ENCODE data around the gene MRPL19. TPM values are rescaled to one million over a fixed set of nuclear protein-coding genes. Genes with fewer than 3 reads are reported as not detected.

MRPL19 gene
- polyA plus RNA-seq, 1 donor (not counting 4 experiments of a cell fraction or from before 2014, with no cell fraction given), result 84.0 TPM

DNA sequence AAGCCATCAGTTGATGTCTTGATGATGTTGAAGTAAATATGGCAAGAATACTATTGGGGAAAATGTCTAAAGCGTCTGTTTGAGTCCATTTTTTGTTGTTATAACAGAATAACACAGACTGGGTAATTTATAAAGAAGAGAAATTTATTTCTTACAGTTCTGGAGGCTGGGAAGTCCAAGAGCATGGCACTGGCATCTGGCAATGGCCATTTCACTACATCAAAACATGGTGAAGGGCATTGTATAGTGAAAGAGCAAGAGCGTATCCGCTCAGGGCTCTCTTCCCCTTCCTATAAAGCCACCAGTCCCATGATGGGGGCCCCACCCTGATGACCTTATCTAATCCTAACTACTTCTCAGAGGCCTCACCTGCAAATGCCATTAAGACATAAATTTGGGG is 29.6 kb upstream of the MRPL19 start:
- H4K20me1 ChIP-seq (ENCODE audit: control insufficient read depth, extremely low read depth, insufficient read depth, low read length), result no peaks in the 10 kb centered on the region
- no peaks in the 10 kb centered on the region for H3K36me3 ChIP-seq (ENCODE audit: control insufficient read depth in 2 of 2, extremely low read depth in 1 of 2, insufficient read depth in 2 of 2, low read length in 2 of 2)
- H3K9me3 ChIP-seq (ENCODE audit: control insufficient read depth, low read depth, low read length), result no peaks in the 10 kb centered on the region
- TF ChIP-seq, protein P1, sequence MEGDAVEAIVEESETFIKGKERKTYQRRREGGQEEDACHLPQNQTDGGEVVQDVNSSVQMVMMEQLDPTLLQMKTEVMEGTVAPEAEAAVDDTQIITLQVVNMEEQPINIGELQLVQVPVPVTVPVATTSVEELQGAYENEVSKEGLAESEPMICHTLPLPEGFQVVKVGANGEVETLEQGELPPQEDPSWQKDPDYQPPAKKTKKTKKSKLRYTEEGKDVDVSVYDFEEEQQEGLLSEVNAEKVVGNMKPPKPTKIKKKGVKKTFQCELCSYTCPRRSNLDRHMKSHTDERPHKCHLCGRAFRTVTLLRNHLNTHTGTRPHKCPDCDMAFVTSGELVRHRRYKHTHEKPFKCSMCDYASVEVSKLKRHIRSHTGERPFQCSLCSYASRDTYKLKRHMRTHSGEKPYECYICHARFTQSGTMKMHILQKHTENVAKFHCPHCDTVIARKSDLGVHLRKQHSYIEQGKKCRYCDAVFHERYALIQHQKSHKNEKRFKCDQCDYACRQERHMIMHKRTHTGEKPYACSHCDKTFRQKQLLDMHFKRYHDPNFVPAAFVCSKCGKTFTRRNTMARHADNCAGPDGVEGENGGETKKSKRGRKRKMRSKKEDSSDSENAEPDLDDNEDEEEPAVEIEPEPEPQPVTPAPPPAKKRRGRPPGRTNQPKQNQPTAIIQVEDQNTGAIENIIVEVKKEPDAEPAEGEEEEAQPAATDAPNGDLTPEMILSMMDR (optimal IDR thresholded peaks at IDR 0.05 in 1 of 3, IDR thresholded peaks at IDR 0.05 in 1 of 3, conservative IDR thresholded peaks at IDR 0.05 in 1 of 3; ENCODE audit: extremely low read depth in 1 of 3, insufficient read depth in 2 of 3, low read length in 3 of 3), result no peak
- no peak for TF ChIP-seq EZH2 (IDR thresholded peaks at IDR 0.05; ENCODE audit: low read length)
- DNase-seq (ENCODE audit: low read depth, low spot score), result no peak
- no peaks in the 10 kb centered on the region for H3K79me2 ChIP-seq (ENCODE audit: control insufficient read depth, insufficient read depth, low read length)
- H3K4me3 ChIP-seq (ENCODE audit: control insufficient read depth in 2 of 3, extremely low read depth in 1 of 3, insufficient read depth in 2 of 3, low read depth in 1 of 3, low read length in 3 of 3), result no peak overlapping the region
- H3K27ac ChIP-seq (ENCODE audit: control insufficient read depth, insufficient read depth, low read length), result no peak overlapping the region
- H3K4me2 ChIP-seq (ENCODE audit: control insufficient read depth, extremely low read depth, insufficient read depth, low read depth, low read length), result no peak overlapping the region
- H3K9me1 ChIP-seq (ENCODE audit: control insufficient read depth, extremely low read depth, insufficient read depth, low read length), result no peaks in the 10 kb centered on the region
- H3K27me3 ChIP-seq (ENCODE audit: control insufficient read depth, extremely low read depth, insufficient read depth, low read length), result no peaks in the 10 kb centered on the region
- dilution Hi-C loops (cut with MboI; ENCODE audit: extremely low pct_ligation_motif_present, low sequenced_read_pairs), result no loop called here
- no peak overlapping the region for H2AFZ ChIP-seq (ENCODE audit: control insufficient read depth, low read length)
- peaks cover 26% of the 10 kb centered on the region for H3K4me1 ChIP-seq (ENCODE audit: control insufficient read depth, extremely low read depth, insufficient read depth, low read length)
- H3K9ac ChIP-seq (ENCODE audit: control insufficient read depth, extremely low read depth, insufficient read depth, low read length), result no peak overlapping the region
- no peak for FAIRE-seq

DNA sequence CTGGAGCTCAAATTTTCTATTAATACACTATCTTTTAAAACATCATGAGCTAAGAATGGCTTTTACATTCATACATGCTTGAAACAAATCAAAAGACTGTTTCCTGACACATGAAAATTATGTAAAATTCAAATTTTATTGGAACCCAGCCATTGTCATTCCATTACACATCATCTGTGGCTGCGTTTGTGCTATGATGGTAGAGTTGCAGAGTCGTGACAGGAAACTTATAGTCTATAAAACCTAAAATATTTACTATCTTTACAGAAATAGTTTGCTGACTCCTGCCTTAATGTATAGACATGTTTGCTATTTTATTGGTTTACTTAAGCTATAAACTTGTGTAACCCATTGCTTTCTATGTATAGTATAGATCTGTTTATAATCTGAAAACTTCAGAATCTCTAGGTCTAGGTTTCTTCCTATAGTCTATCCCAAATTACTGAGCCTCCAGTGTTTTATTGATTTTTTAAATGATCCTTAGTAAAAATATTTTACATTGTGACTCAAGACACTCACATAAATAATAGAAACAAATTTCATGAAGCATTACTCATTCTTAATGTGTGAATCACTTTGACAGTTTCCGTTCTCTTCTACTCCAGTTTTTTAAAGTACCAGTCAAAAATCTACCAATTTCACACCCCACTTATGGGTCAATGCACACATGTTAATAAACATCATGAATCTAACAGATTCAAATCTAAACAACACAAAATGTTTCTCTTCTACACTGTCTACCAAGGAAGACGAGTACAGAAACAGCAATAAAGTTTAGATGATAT is 26.4 kb upstream of the MRPL19 start:
- H3K27me3 ChIP-seq (ENCODE audit: control insufficient read depth, extremely low read depth, insufficient read depth, low read length), result no peaks in the 10 kb centered on the region
- dilution Hi-C loops (cut with MboI; ENCODE audit: extremely low pct_ligation_motif_present, low sequenced_read_pairs), result no loop called here
- H3K4me2 ChIP-seq (ENCODE audit: control insufficient read depth, extremely low read depth, insufficient read depth, low read depth, low read length), result peak overlapping the region; percentile 15
- H3K9me3 ChIP-seq (ENCODE audit: control insufficient read depth, low read depth, low read length), result no peaks in the 10 kb centered on the region
- H3K27ac ChIP-seq (ENCODE audit: control insufficient read depth, insufficient read depth, low read length), result peak overlapping the region; percentile 17
- no peaks in the 10 kb centered on the region for H3K36me3 ChIP-seq (ENCODE audit: control insufficient read depth in 2 of 2, extremely low read depth in 1 of 2, insufficient read depth in 2 of 2, low read length in 2 of 2)
- H3K79me2 ChIP-seq (ENCODE audit: control insufficient read depth, insufficient read depth, low read length), result no peaks in the 10 kb centered on the region
- no peak overlapping the region for H3K9ac ChIP-seq (ENCODE audit: control insufficient read depth, extremely low read depth, insufficient read depth, low read length)
- H3K4me1 ChIP-seq (ENCODE audit: control insufficient read depth, extremely low read depth, insufficient read depth, low read length), result peaks cover 14% of the 10 kb centered on the region
- H3K9me1 ChIP-seq (ENCODE audit: control insufficient read depth, extremely low read depth, insufficient read depth, low read length), result no peaks in the 10 kb centered on the region
- no peak overlapping the region for H3K4me3 ChIP-seq (ENCODE audit: control insufficient read depth in 2 of 3, extremely low read depth in 1 of 3, insufficient read depth in 2 of 3, low read depth in 1 of 3, low read length in 3 of 3)
- H4K20me1 ChIP-seq (ENCODE audit: control insufficient read depth, extremely low read depth, insufficient read depth, low read length), result no peaks in the 10 kb centered on the region
- peak; percentile 67 for FAIRE-seq
- no peak for DNase-seq (ENCODE audit: low read depth, low spot score)
- H2AFZ ChIP-seq (ENCODE audit: control insufficient read depth, low read length), result no peak overlapping the region
- TF ChIP-seq, protein P1 (optimal IDR thresholded peaks at IDR 0.05 in 1 of 3, IDR thresholded peaks at IDR 0.05 in 1 of 3, conservative IDR thresholded peaks at IDR 0.05 in 1 of 3; ENCODE audit: extremely low read depth in 1 of 3, insufficient read depth in 2 of 3, low read length in 3 of 3), result no peak
- TF ChIP-seq EZH2 (IDR thresholded peaks at IDR 0.05; ENCODE audit: low read length), result no peak
